ENCODE results near the gene GPR146.

The GPR146 gene

GRCh38 chr7:1103789-1104515 is 59.6 kb downstream of the GPR146 start:
- Mint-ChIP-seq H3K36me3 (ENCODE audit: insufficient read depth) (no peaks in the 10 kb centered on the region), H3K9me3 (no peaks in the 10 kb centered on the region)

DNA sequence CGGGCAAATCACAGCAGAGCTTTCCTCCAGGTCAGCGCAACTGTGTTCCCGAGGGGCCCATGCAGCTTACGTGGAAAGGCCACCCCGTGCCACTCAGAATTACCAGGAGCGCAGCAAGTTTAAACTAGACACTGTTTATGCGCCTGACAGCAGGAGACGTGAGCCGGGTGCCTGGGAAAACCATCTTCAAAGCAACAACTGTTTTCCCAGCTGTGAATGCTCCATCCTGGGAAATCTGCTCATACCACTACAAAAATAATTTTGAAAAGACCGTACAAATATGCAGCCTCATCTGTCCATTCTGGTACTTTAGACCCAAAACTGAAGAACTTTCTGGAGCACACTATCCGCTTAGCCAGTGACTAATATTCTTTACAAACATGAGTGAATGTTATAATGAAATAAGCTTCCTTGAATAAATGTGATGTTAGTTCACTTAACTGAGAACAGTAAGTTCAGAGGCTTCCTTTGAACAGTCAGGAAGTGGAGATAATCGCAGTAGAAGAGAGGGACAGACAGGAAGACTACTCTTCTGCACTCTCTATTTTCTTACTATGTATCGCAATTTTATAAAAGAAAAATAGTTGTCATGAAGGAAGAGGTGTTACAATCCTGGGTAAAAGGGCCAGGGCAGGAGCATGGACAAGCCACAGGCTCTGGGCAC is 60.3 kb downstream of the GPR146 start:
- Mint-ChIP-seq H3K36me3 (ENCODE audit: insufficient read depth) (no peaks in the 10 kb centered on the region), H3K27ac (ENCODE audit: low read depth) (peak overlapping the region; percentile 75), H3K4me3 (no peak overlapping the region), H3K27me3 (no peaks in the 10 kb centered on the region), H3K9me3 (no peaks in the 10 kb centered on the region), H3K4me1 (peaks cover 6% of the 10 kb centered on the region)
- DNase-seq (ENCODE audit: low spot score in 2 of 2) (no peak), ATAC-seq (replicated peaks; ENCODE audit: extremely low read depth, poor library complexity, severe bottlenecking) (no peak)

More at GRCh38 chr7:1103789-1104515, 59.6 kb downstream of the GPR146 start:
- DNase-seq (ENCODE audit: low spot score in 2 of 2) = no peak
- ATAC-seq (replicated peaks; ENCODE audit: extremely low read depth, poor library complexity, severe bottlenecking) = peak; percentile 60
- H3K27me3 Mint-ChIP-seq = no peaks in the 10 kb centered on the region
- H3K27ac Mint-ChIP-seq (ENCODE audit: low read depth) = peak overlapping the region; percentile 75
- peak overlapping the region; percentile 74 for H3K4me3 Mint-ChIP-seq
- H3K4me1 Mint-ChIP-seq = peaks cover 6% of the 10 kb centered on the region

DNA sequence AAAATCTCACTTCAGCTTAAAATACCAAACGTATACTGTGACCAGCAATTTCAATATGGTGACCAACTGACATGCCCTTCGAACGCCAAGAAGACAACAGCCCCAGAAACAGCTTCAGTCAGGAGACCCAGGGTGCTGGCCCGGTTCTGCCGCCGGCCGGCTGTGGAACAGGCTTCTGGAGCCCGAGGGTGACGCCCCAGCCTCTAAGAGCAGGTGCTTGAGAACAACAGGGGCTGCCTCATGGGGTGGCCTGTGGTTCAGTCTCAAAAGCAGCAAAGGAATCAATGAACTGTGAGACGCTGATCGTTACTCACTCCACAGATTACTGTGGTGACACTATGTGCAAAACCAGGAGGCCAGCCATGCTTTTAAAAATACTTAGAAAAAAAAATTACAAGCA is 60.8 kb downstream of the GPR146 start:
- H3K4me3 Mint-ChIP-seq = no peak overlapping the region
- DNase-seq (ENCODE audit: low spot score in 2 of 2) = no peak
- ATAC-seq (replicated peaks; ENCODE audit: extremely low read depth, poor library complexity, severe bottlenecking) = no peak
- H3K9me3 Mint-ChIP-seq = no peaks in the 10 kb centered on the region
- no peaks in the 10 kb centered on the region for H3K27me3 Mint-ChIP-seq
- no peak overlapping the region for H3K27ac Mint-ChIP-seq (ENCODE audit: low read depth)
- H3K36me3 Mint-ChIP-seq (ENCODE audit: insufficient read depth) = no peaks in the 10 kb centered on the region
- H3K4me1 Mint-ChIP-seq = peaks cover 6% of the 10 kb centered on the region

DNA sequence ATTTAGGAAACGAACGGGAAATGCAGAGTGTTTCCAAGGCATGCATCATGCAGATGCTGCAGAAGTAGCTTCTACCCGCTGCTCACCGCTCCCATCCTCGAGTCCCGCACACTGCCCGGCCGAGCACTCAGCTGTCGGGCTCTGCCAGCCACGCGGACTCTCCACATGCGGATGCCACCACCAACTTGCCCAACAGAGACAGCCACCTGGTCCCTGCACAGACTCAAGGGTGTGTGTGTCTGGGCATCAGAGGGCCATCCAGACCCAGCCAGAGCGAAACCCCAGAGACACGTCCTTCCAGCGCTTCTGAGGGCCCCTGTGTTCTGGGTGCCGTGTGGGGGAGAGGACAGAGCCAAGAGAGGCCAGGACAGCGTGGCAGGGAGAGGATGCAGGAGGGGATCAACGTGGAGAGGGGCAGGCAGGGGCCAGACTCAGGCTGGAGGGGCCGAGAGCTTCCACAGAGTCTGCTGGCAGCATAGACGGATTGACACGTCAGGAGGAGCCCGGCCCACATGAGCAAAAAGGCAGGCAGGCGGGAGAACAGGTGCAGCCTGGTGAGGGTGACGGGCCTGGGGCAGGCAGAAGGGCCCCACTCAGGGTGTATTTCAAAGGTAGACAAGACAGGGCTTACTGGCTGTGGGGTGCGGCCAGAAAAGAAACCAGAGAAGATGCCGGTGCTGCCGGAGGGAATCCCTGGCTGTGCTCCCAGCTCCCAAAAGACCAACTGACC is 61.9 kb downstream of the GPR146 start:
- Mint-ChIP-seq H3K27me3 (no peaks in the 10 kb centered on the region), H3K4me1 (peaks cover 6% of the 10 kb centered on the region), H3K4me3 (no peak overlapping the region), H3K27ac (ENCODE audit: low read depth) (no peak overlapping the region), H3K9me3 (no peaks in the 10 kb centered on the region), H3K36me3 (ENCODE audit: insufficient read depth) (no peaks in the 10 kb centered on the region)
- ATAC-seq (replicated peaks; ENCODE audit: extremely low read depth, poor library complexity, severe bottlenecking) (no peak), DNase-seq (ENCODE audit: low spot score in 2 of 2) (no peak)

- H3K9me3 Mint-ChIP-seq = no peaks in the 10 kb centered on the region
- peaks cover 6% of the 10 kb centered on the region for H3K4me1 Mint-ChIP-seq
- no peak for DNase-seq (ENCODE audit: low spot score in 2 of 2)
- no peaks in the 10 kb centered on the region for H3K27me3 Mint-ChIP-seq
- no peak overlapping the region for H3K27ac Mint-ChIP-seq (ENCODE audit: low read depth)
- H3K4me3 Mint-ChIP-seq = no peak overlapping the region
- H3K36me3 Mint-ChIP-seq (ENCODE audit: insufficient read depth) = no peaks in the 10 kb centered on the region
- no peak for ATAC-seq (replicated peaks; ENCODE audit: extremely low read depth, poor library complexity, severe bottlenecking)
Observed at GRCh38 chr7:1106793-1107421, 62.6 kb downstream of the GPR146 start.

DNA sequence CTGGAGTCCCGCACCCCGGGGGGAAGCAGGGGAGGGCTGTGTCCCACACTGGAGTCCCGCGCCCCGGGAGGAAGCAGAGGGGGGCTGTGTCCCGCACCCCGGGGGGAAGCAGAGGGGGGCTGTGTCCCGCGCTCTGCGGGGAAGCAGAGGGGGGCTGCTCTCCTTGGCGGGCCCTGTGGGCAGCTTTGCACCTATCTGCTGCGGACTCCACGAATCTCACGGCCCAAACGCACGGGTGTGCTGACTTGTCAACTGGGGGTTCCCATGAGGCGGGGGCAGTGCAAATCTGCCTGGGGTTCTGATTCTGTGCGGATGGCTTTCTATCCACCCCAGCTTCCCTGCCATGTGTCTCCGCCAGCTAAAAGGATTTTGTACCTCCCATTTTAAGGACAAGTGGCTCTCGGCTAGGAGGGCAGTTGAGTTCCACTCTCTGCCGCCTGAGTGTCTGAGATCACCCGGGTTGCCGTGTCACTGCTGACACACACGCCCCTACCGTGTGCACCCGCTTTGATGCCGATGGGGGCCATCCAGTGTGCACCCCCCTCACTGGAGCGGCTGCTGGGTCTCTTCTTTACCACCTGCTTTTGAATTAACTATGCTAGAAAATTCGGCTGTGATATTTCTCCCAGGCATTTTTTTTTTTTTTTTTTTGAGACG is 64.0 kb downstream of the GPR146 start:
- Mint-ChIP-seq H3K27ac (ENCODE audit: low read depth) (no peak overlapping the region), H3K36me3 (ENCODE audit: insufficient read depth) (no peaks in the 10 kb centered on the region), H3K9me3 (no peaks in the 10 kb centered on the region), H3K27me3 (no peaks in the 10 kb centered on the region), H3K4me3 (no peak overlapping the region), H3K4me1 (peaks cover 3% of the 10 kb centered on the region)
- ATAC-seq (replicated peaks; ENCODE audit: extremely low read depth, poor library complexity, severe bottlenecking) (no peak), DNase-seq (ENCODE audit: low spot score in 2 of 2) (no peak)

All from central memory CD8-positive, alpha-beta T cell (primary cell).